Progenitor cell of endocrine pancreas (in vitro differentiated cells): Measurements from ENCODE around the gene OAS3. TPM values are rescaled to one million over a fixed set of nuclear protein-coding genes. Genes with fewer than 3 reads are reported as not detected.
"Not testable (repeated sequence)": the region's sequence is repeated elsewhere in the genome, so short reads cannot be mapped to it uniquely, and the experiment has no call there.

Experiments
- DNase-seq: peaks from one replicate; pipeline ENCODE4 v3.0.0; 2021; ENCODE audit warnings: low spot score; ENCODE audit not compliant: unreplicated experiment
- H3K27ac Mint-ChIP-seq: 2 replicates; pipeline ENCODE4 v1.8.0; 2021; ENCODE audit warnings: mild to moderate bottlenecking, moderate library complexity, mixed read lengths
- H3K27me3 Mint-ChIP-seq: 2 replicates; pipeline ENCODE4 v1.8.0; 2021; ENCODE audit warnings: mixed read lengths
- H3K36me3 Mint-ChIP-seq: 2 replicates; pipeline ENCODE4 v1.8.0; 2022; ENCODE audit warnings: mixed read lengths; ENCODE audit not compliant: insufficient read depth
- H3K4me1 Mint-ChIP-seq: 2 replicates; pipeline ENCODE4 v1.8.0; 2021; ENCODE audit warnings: low read depth, mixed read lengths
- H3K4me3 Mint-ChIP-seq: 2 replicates; pipeline ENCODE4 v1.8.0; 2021; ENCODE audit warnings: low read depth, mild to moderate bottlenecking, moderate library complexity, mixed read lengths
- H3K9me3 Mint-ChIP-seq: 2 replicates; pipeline ENCODE4 v1.8.0; 2021; ENCODE audit warnings: low read depth, mixed read lengths
- CTCF ChIP-seq: fragments of 200-600 bp; sonication (generic); IDR thresholded peaks from one replicate; pipeline ENCODE4 v1.5.0; 2021; ENCODE audit warnings: antibody characterized with exemption, mild to moderate bottlenecking; ENCODE audit not compliant: unreplicated experiment
- total RNA-seq: library from RNA; stranded (reverse); gene quantifications from 2 replicates; pipeline ENCODE4 v1.2.1, GENCODE V29; 2021

Gene OAS3
- total RNA-seq, 1 donor from 2014 or later = 1.1 TPM

GRCh38 chr12:112947761-112948160 lies 9.5 kb downstream of the OAS3 start:
- Mint-ChIP-seq H3K4me1 (no peaks in the 10 kb centered on the region), H3K36me3 (no peaks in the 10 kb centered on the region), H3K9me3 (no peaks in the 10 kb centered on the region), H3K4me3 (no peak overlapping the region), H3K27me3 (peaks cover 5% of the 10 kb centered on the region), H3K27ac (no peak overlapping the region)
- TF ChIP-seq CTCF = no peak
- DNase-seq = no peak

- no peak overlapping the region for H3K4me3 Mint-ChIP-seq
These were observed 10.5 kb downstream of the OAS3 start for GRCh38 chr12:112948806-112949205.

GRCh38 chr12:112950701-112951100 lies 12.4 kb downstream of the OAS3 start:
- Mint-ChIP-seq H3K9me3 (no peaks in the 10 kb centered on the region), H3K4me3 (no peak overlapping the region), H3K36me3 (no peaks in the 10 kb centered on the region)

More at GRCh38 chr12:112948806-112949205, 10.5 kb downstream of the OAS3 start:
- H3K27ac Mint-ChIP-seq = no peak overlapping the region
- DNase-seq = no peak
- H3K36me3 Mint-ChIP-seq = no peaks in the 10 kb centered on the region
- peaks cover 5% of the 10 kb centered on the region for H3K27me3 Mint-ChIP-seq
- H3K9me3 Mint-ChIP-seq = no peaks in the 10 kb centered on the region
- H3K4me1 Mint-ChIP-seq = no peaks in the 10 kb centered on the region
- TF ChIP-seq CTCF = no peak

GRCh38 chr12:112957125-112957524 lies 18.9 kb downstream of the OAS3 start:
- not testable (repeated sequence) for DNase-seq, H3K36me3 Mint-ChIP-seq, H3K27ac Mint-ChIP-seq, H3K4me3 Mint-ChIP-seq, H3K4me1 Mint-ChIP-seq
- Mint-ChIP-seq H3K27me3 (peaks cover 36% of the 10 kb centered on the region), H3K9me3 (peaks cover 18% of the 10 kb centered on the region)

More at GRCh38 chr12:112950701-112951100, 12.4 kb downstream of the OAS3 start:
- Mint-ChIP-seq H3K27me3 (peaks cover 8% of the 10 kb centered on the region), H3K4me1 (no peaks in the 10 kb centered on the region), H3K27ac (no peak overlapping the region)
- no peak for DNase-seq
- TF ChIP-seq CTCF = no peak

GRCh38 chr12:112961074-112961473 lies 22.8 kb downstream of the OAS3 start:
- H3K27ac Mint-ChIP-seq = no peak overlapping the region
- H3K4me1 Mint-ChIP-seq = no peaks in the 10 kb centered on the region
- H3K4me3 Mint-ChIP-seq = no peak overlapping the region
- peaks cover 18% of the 10 kb centered on the region for H3K9me3 Mint-ChIP-seq
- TF ChIP-seq CTCF = no peak
- peaks cover 33% of the 10 kb centered on the region for H3K27me3 Mint-ChIP-seq
- peaks cover 2% of the 10 kb centered on the region for H3K36me3 Mint-ChIP-seq
- DNase-seq = no peak

- Mint-ChIP-seq H3K27ac (no peak overlapping the region), H3K36me3 (peaks cover 2% of the 10 kb centered on the region), H3K27me3 (peaks cover 29% of the 10 kb centered on the region), H3K9me3 (peaks cover 18% of the 10 kb centered on the region), H3K4me1 (no peaks in the 10 kb centered on the region), H3K4me3 (no peak overlapping the region)
- no peak for DNase-seq
- TF ChIP-seq CTCF = no peak
These were observed 23.3 kb downstream of the OAS3 start for GRCh38 chr12:112961536-112961935.
